HepG2 (cell line): ENCODE results near the gene COL27A1. TPM values are rescaled to one million over a fixed set of nuclear protein-coding genes. Genes with fewer than 3 reads are reported as not detected.

ENCODE experiments used
- ARNT2 ChIP-seq: sonication (generic); formaldehyde crosslinking; IDR thresholded peaks from 2 replicates; pipeline ENCODE4 v1.8.0; 2022; ENCODE audit warnings: mild to moderate bottlenecking, low read depth, missing genetic modification reagents, moderate library complexity
- DMTF1 ChIP-seq: sonication (generic); formaldehyde crosslinking; IDR thresholded peaks from 2 replicates; pipeline ENCODE4 v1.4.0; 2020; ENCODE audit warnings: mild to moderate bottlenecking, missing genetic modification reagents
- FOXJ3 ChIP-seq: sonication (generic); formaldehyde crosslinking; IDR thresholded peaks from 2 replicates; pipeline ENCODE4 v1.4.0; 2020; ENCODE audit warnings: missing genetic modification reagents, mild to moderate bottlenecking, borderline replicate concordance
- GABPA ChIP-seq, 2 experiments: IDR thresholded peaks; 2 replicates each; pipeline ENCODE4 v1.6.1; 2011 to 2016; ENCODE audit warnings: low read depth in 2 of 2, low read length in 1 of 2, missing biosample characterization in 1 of 2, missing genetic modification characterization in 1 of 2
- JUN ChIP-seq: sonication (generic); formaldehyde crosslinking; IDR thresholded peaks from 2 replicates; pipeline ENCODE4 v1.4.0; 2020; ENCODE audit warnings: mild to moderate bottlenecking, missing genetic modification reagents
- MIXL1 ChIP-seq: IDR thresholded peaks from 2 replicates; pipeline ENCODE4 v1.6.1; 2016
- MXD4 ChIP-seq: IDR thresholded peaks from 2 replicates; pipeline ENCODE4 v1.6.1; 2016; ENCODE audit warnings: mild to moderate bottlenecking, missing biosample characterization, missing genetic modification reagents
- NR3C1 ChIP-seq: sonication (generic); formaldehyde crosslinking; IDR thresholded peaks from 2 replicates; pipeline ENCODE4 v1.4.0; 2020; ENCODE audit warnings: missing genetic modification reagents
- PATZ1 ChIP-seq: sonication (generic); formaldehyde crosslinking; IDR thresholded peaks from 2 replicates; pipeline ENCODE4 v1.4.0; 2020; ENCODE audit warnings: missing genetic modification reagents
- PCBP2 ChIP-seq: fragments of 200-400 bp; formaldehyde crosslinking; optimal IDR thresholded peaks from 2 replicates; pipeline ENCODE3; 2018; ENCODE audit warnings: low read length, low read depth; ENCODE audit not compliant: poor library complexity, severe bottlenecking
- PLSCR1 ChIP-seq: sonication (generic); formaldehyde crosslinking; IDR thresholded peaks from 2 replicates; pipeline ENCODE4 v1.5.0; 2020; ENCODE audit warnings: missing genetic modification reagents, mild to moderate bottlenecking, borderline replicate concordance
- TAF1 ChIP-seq: sonication (generic); formaldehyde crosslinking; IDR thresholded peaks from 2 replicates; pipeline ENCODE4 v1.4.0; 2020; ENCODE audit warnings: missing genetic modification reagents
- TERF1 ChIP-seq: sonication (generic); formaldehyde crosslinking; IDR thresholded peaks from 2 replicates; pipeline ENCODE4 v1.8.0; 2022; ENCODE audit warnings: mild to moderate bottlenecking, missing genetic modification reagents, moderate library complexity
- TOPORS ChIP-seq: sonication (generic); formaldehyde crosslinking; IDR thresholded peaks from 2 replicates; pipeline ENCODE4 v1.8.0; 2023; ENCODE audit warnings: mild to moderate bottlenecking, missing genetic modification reagents
- ZBTB10 ChIP-seq: sonication (generic); formaldehyde crosslinking; IDR thresholded peaks from 2 replicates; pipeline ENCODE4 v1.4.0; 2020; ENCODE audit warnings: missing genetic modification reagents, borderline replicate concordance
- ZNF280B ChIP-seq: sonication (generic); formaldehyde crosslinking; IDR thresholded peaks from 2 replicates; pipeline ENCODE4 v1.5.0; 2020; ENCODE audit warnings: missing genetic modification reagents, mild to moderate bottlenecking, borderline replicate concordance
- ZNF644 ChIP-seq: IDR thresholded peaks from 2 replicates; pipeline ENCODE4 v1.6.1; 2016; ENCODE audit warnings: low read depth
- polyA plus RNA-seq, 8 experiments: library from polyadenylated mRNA; depleted of rRNA in 3 of 8; stranded (reverse) in 7 of 8; unstranded in 1 of 8; fragments of >200 nt; fragmentation: Illumina TruSeq in 4 of 8; extraction: Trizol in 4 of 8; gene quantifications; 2 replicates each; pipeline versions ENCODE4 v1.2.1 to v1.2.3, GENCODE V29; 2011 to 2016; ENCODE audit warnings: low read depth in 4 of 8, missing spikeins in 1 of 8, mixed read lengths in 1 of 8; ENCODE audit not compliant: insufficient read depth in 1 of 8
- total RNA-seq, 5 experiments: library from RNA; depleted of rRNA; stranded (reverse); fragments of >200 nt; fragmentation: Illumina TruSeq; extraction: Trizol; gene quantifications; 2 replicates each; pipeline ENCODE4 v1.2.3, GENCODE V29; 2016; ENCODE audit warnings: low read depth in 1 of 5

Gene COL27A1
- total and polyA plus RNA-seq, 2 of the 13 experiments (the other 11 are each of a cell fraction or from before 2014, with no cell fraction given), result 71.3 to 89.1 TPM

GRCh38 chr9:114108016-114108833, 47.1 kb upstream of the COL27A1 start (continued):
- TF ChIP-seq ARNT2 (CRISPR knock-in tag), result 0 out of 2 replicates have a peak, but pooled peaks have one; percentile 31
- no peak for TF ChIP-seq ZNF644 (CRISPR knock-in tag)
- 0 out of 2 replicates have a peak, but pooled peaks have one; percentile 30 for TF ChIP-seq MXD4 (CRISPR knock-in tag)
- no peak for TF ChIP-seq NR3C1 (CRISPR knock-in tag)
- TF ChIP-seq GABPA (IDR thresholded peaks at IDR 0.05; ENCODE audit: low read depth, low read length), result no peak
- TF ChIP-seq GABPA (CRISPR knock-in tag; IDR thresholded peaks at IDR 0.05; ENCODE audit: low read depth), result no peak
- TF ChIP-seq PATZ1, result peak; percentile 76; the same call in 1 of the 2 replicates
- no peak for TF ChIP-seq TAF1 (CRISPR knock-in tag)
- TF ChIP-seq DMTF1 (CRISPR knock-in tag), result no peak
- no peak for TF ChIP-seq TERF1
- no peak for TF ChIP-seq PLSCR1 (CRISPR knock-in tag)
- peak; percentile 22; the same call in 1 of the 2 replicates for TF ChIP-seq ZNF280B (CRISPR knock-in tag)
- peak; percentile 28; the same call in 1 of the 2 replicates for TF ChIP-seq TOPORS (CRISPR knock-in tag)
- TF ChIP-seq ZBTB10 (CRISPR knock-in tag), result no peak
- TF ChIP-seq PCBP2, result no peak
- no peak for TF ChIP-seq JUN (CRISPR knock-in tag)
- peak; percentile 55; the same call in 1 of the 2 replicates for TF ChIP-seq FOXJ3 (CRISPR knock-in tag)
- peak; percentile 39; the same call in 1 of the 2 replicates for TF ChIP-seq MIXL1 (CRISPR knock-in tag)
